NCI-H526 treated with DMSO at 0.1 percent for 48 hours (cell line): ENCODE data around the gene SLC12A5.

Experiments used
- DNase-seq: peaks from one replicate; lab custom pipeline; 2025; lab: John Stamatoyannopoulos, UW

Gene SLC12A5

GRCh38 chr20:46028110-46028509 is 905 bp upstream of the SLC12A5 start:
- DNase-seq = no peak

GRCh38 chr20:46030284-46031013 is 1.4 kb downstream of the SLC12A5 start:
- no peak for DNase-seq

GRCh38 chr20:46031014-46031569 is 2.1 kb downstream of the SLC12A5 start:
- DNase-seq = no peak

GRCh38 chr20:46031701-46032254 is 2.8 kb downstream of the SLC12A5 start:
- DNase-seq = peak; percentile 58

- no peak for DNase-seq
Observed at GRCh38 chr20:46034039-46034438, 5.0 kb downstream of the SLC12A5 start.

- DNase-seq = no peak
Observed at GRCh38 chr20:46035253-46035652, 6.2 kb downstream of the SLC12A5 start.

- DNase-seq = no peak
Observed at GRCh38 chr20:46035713-46036112, 6.7 kb downstream of the SLC12A5 start.

GRCh38 chr20:46036370-46036769 is 7.4 kb downstream of the SLC12A5 start:
- no peak for DNase-seq

GRCh38 chr20:46037036-46037435 is 8.0 kb downstream of the SLC12A5 start:
- no peak for DNase-seq

- DNase-seq = no peak
Observed at GRCh38 chr20:46040902-46041535, 12.0 kb downstream of the SLC12A5 start.

GRCh38 chr20:46043556-46043955 is 14.5 kb downstream of the SLC12A5 start:
- no peak for DNase-seq

- no peak for DNase-seq
Observed at GRCh38 chr20:46044896-46045295, 15.9 kb downstream of the SLC12A5 start.

- DNase-seq = no peak
Observed at GRCh38 chr20:46046588-46047310, 17.7 kb downstream of the SLC12A5 start.

GRCh38 chr20:46047821-46048220 is 18.8 kb downstream of the SLC12A5 start:
- no peak for DNase-seq

- no peak for DNase-seq
Observed at GRCh38 chr20:46049190-46049589, 20.2 kb downstream of the SLC12A5 start.

- no peak for DNase-seq
Observed at GRCh38 chr20:46049815-46050214, 20.8 kb downstream of the SLC12A5 start.

GRCh38 chr20:46050444-46050843 is 21.4 kb downstream of the SLC12A5 start:
- no peak for DNase-seq

GRCh38 chr20:46050885-46051284 is 21.9 kb downstream of the SLC12A5 start:
- DNase-seq = no peak

GRCh38 chr20:46051556-46052308 is 22.7 kb downstream of the SLC12A5 start:
- no peak for DNase-seq

GRCh38 chr20:46053416-46053815 is 24.4 kb downstream of the SLC12A5 start:
- no peak for DNase-seq

- DNase-seq = no peak
Observed at GRCh38 chr20:46054606-46055005, 25.6 kb downstream of the SLC12A5 start.

- DNase-seq = no peak
Observed at GRCh38 chr20:46055269-46055668, 26.3 kb downstream of the SLC12A5 start.
